DND-41 (cell line): ENCODE measurements around the gene THOC6.

Source experiments
- ATAC-seq: fragments of 200-7000 bp; cut with Tn5 transposase; 3 replicates; pipeline ENCODE4 v1.9.1; 2021; ENCODE audit warnings: low read depth; ENCODE audit not compliant: insufficient read depth
- DNase-seq: peaks from one replicate; pipeline ENCODE4 v3.0.0-alpha.2; 2020
- H2AFZ ChIP-seq: 2 replicates; pipeline ENCODE4 v1.6.0; 2012; ENCODE audit warnings: low read depth, low read length
- H3K27ac ChIP-seq: 2 replicates; pipeline ENCODE4 v1.5.1; 2012; ENCODE audit warnings: low read length, inconsistent platforms
- H3K27me3 ChIP-seq: fragments of 200-600 bp; sonication (generic); 2 replicates; pipeline ENCODE4 v1.6.0; 2012; ENCODE audit warnings: low read length, mild to moderate bottlenecking, inconsistent platforms; ENCODE audit not compliant: insufficient read depth, poor library complexity
- H3K36me3 ChIP-seq: 2 replicates; pipeline ENCODE4 v1.5.1; 2012; ENCODE audit warnings: low read length, inconsistent platforms; ENCODE audit not compliant: insufficient read depth
- H3K4me1 ChIP-seq: 2 replicates; pipeline ENCODE4 v1.5.1; 2012; ENCODE audit warnings: mild to moderate bottlenecking, low read length; ENCODE audit not compliant: insufficient read depth
- H3K4me2 ChIP-seq: 2 replicates; pipeline ENCODE4 v1.6.0; 2012; ENCODE audit warnings: mild to moderate bottlenecking, moderate library complexity, low read length, inconsistent platforms; ENCODE audit not compliant: insufficient read depth
- H3K4me3 ChIP-seq, 2 experiments: fragments of 200-600 bp in 1 of 2; shearing (Covaris generic) in 1 of 2; 2 replicates each; pipeline ENCODE4 v1.5.1; 2012 to 2016; ENCODE audit warnings: inconsistent platforms in 2 of 2, low read length in 2 of 2, mild to moderate bottlenecking in 2 of 2, low read depth in 1 of 2, moderate library complexity in 1 of 2
- H3K79me2 ChIP-seq: 2 replicates; pipeline ENCODE4 v1.6.0; 2012; ENCODE audit warnings: low read length, inconsistent platforms; ENCODE audit not compliant: insufficient read depth
- H3K9ac ChIP-seq: 2 replicates; pipeline ENCODE4 v1.6.0; 2012; ENCODE audit warnings: low read depth, mild to moderate bottlenecking, inconsistent platforms, low read length, moderate library complexity
- H3K9me3 ChIP-seq: 2 replicates; pipeline ENCODE4 v1.5.1; 2012; ENCODE audit warnings: low read length, moderate library complexity, mild to moderate bottlenecking, inconsistent platforms; ENCODE audit not compliant: insufficient read depth, severe bottlenecking
- H4K20me1 ChIP-seq: 2 replicates; pipeline ENCODE4 v1.6.0; 2012; ENCODE audit warnings: low read length; ENCODE audit not compliant: insufficient read depth
- CTCF ChIP-seq: IDR thresholded peaks from 2 replicates; pipeline ENCODE4 v1.5.1; 2012; ENCODE audit warnings: borderline replicate concordance, low read length, moderate library complexity, mild to moderate bottlenecking; ENCODE audit not compliant: poor library complexity, severe bottlenecking; ENCODE audit errors: extremely low read depth
- EZH2 ChIP-seq: IDR thresholded peaks from 3 replicates; pipeline ENCODE4 v1.6.1; 2012; ENCODE audit warnings: borderline replicate concordance, low read depth, mild to moderate bottlenecking, moderate library complexity, low read length, inconsistent platforms; ENCODE audit not compliant: severe bottlenecking

THOC6 gene

GRCh38 chr16:2992383-2993081, 31.3 kb upstream of the THOC6 start:
- Histone ChIP-seq H2AFZ (no peak overlapping the region), H3K27me3 (no peaks in the 10 kb centered on the region), H3K27ac (no peak overlapping the region), H3K4me2 (no peak overlapping the region), H3K9me3 (no peaks in the 10 kb centered on the region), H3K9ac (no peak overlapping the region), H3K4me1 (no peaks in the 10 kb centered on the region), H3K36me3 (no peaks in the 10 kb centered on the region), H4K20me1 (peaks cover 4% of the 10 kb centered on the region; the same call in 1 of the 2 replicates), H3K4me3 (no peak overlapping the region), H3K79me2 (no peaks in the 10 kb centered on the region)
- ATAC-seq (no peak), DNase-seq (no peak)
- TF ChIP-seq EZH2 (no peak), CTCF (no peak)

DNA sequence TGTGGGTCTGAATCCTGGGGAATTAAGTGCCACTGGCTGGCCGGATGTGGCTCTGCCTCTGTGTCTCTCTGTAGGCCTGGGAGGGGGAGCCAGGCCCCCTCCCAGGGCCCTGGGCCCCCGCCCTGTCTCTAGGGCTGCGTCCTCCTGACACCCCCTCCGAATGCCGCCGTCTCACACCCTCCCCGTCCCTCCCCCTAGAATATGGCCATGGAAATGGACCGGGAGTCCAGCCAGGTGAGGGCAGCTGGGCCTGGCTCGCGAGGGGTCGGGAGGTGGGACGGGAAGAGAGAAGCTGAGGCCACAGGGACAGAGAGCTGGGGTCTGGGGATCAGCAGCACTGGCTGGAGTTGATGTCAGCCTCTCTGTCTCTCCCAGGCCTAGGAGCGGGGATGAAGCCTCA, 27.5 kb upstream of the THOC6 start:
- Histone ChIP-seq H3K4me2 (no peak overlapping the region), H4K20me1 (peaks cover 4% of the 10 kb centered on the region; the same call in 1 of the 2 replicates), H3K4me3 (no peak overlapping the region), H3K27ac (no peak overlapping the region), H3K9ac (no peak overlapping the region), H3K36me3 (no peaks in the 10 kb centered on the region), H3K4me1 (no peaks in the 10 kb centered on the region), H2AFZ (no peak overlapping the region), H3K79me2 (no peaks in the 10 kb centered on the region), H3K27me3 (no peaks in the 10 kb centered on the region), H3K9me3 (no peaks in the 10 kb centered on the region)
- no peak for DNase-seq
- TF ChIP-seq CTCF (no peak), EZH2 (no peak)
- no peak for ATAC-seq

DNA sequence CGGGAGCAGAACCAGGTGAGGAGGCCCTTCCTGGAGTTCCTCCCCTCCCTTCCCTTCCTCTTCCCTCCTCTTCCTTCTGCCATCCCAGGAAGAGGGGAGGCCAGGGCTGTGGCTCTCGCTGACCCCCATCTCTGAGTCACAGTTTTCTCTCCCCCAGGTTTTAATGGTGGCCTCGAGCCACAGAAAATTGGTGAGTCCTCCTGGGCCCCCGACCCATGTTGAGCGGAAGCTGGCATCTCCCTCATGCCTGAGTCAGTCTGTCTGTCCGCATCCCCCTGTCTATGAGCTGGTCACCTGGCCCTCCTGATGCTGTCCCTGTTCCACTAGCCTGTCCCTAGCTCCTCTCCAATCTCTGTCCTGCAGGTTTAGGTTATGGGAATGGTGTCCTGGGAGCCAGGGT, 23.9 kb upstream of the THOC6 start:
- Histone ChIP-seq H3K27me3 (no peaks in the 10 kb centered on the region), H2AFZ (no peak overlapping the region), H3K4me1 (peaks cover 11% of the 10 kb centered on the region), H3K4me3 (no peak overlapping the region), H3K9ac (no peak overlapping the region), H3K36me3 (no peaks in the 10 kb centered on the region), H3K79me2 (no peaks in the 10 kb centered on the region), H3K4me2 (no peak overlapping the region), H4K20me1 (no peaks in the 10 kb centered on the region), H3K9me3 (no peaks in the 10 kb centered on the region), H3K27ac (no peak overlapping the region)
- DNase-seq (no peak), ATAC-seq (no peak)
- TF ChIP-seq EZH2 (no peak), CTCF (no peak)
